Omental fat pad (tissue), 4 donors: Measurements from ENCODE around the gene COL6A2. TPM values are rescaled to one million over a fixed set of nuclear protein-coding genes. Genes with fewer than 3 reads are reported as not detected.
A peak's percentile ranks its signal among the peaks of the same experiment; 100 is the strongest.

ENCODE experiments used
- ATAC-seq: fragments of 150-250 bp; one replicate; pipeline ENCODE4 v1.9.1; 2016; ENCODE audit warnings: mild to moderate bottlenecking, moderate library complexity; ENCODE audit not compliant: low FRiP score
- DNase-seq: peaks from one replicate; pipeline ENCODE4 v3.0.0-alpha.2; 2019; ENCODE audit warnings: low spot score
- CTCF ChIP-seq, 3 donors: fragments of 450-650 bp; IDR thresholded peaks; one replicate each; pipeline ENCODE4 v1.5.1; 2016 to 2017; ENCODE audit warnings: antibody characterized with exemption in 3 of 3, mild to moderate bottlenecking in 3 of 3, moderate library complexity in 2 of 3
- total RNA-seq, 4 donors: library from RNA; depleted of rRNA; stranded (reverse); fragments of >200 nt; gene quantifications; one replicate each; pipeline ENCODE4 v1.1.0, GENCODE V29; 2016

The COL6A2 gene
- total RNA-seq, 4 donors from 2014 or later: 480 to 1,153 (median 616) TPM

- no peak for ATAC-seq
- TF ChIP-seq CTCF (IDR thresholded peaks at IDR 0.05): no peak
- no peak for DNase-seq
These were observed 31.1 kb downstream of the COL6A2 start for GRCh38 chr21:46128933-46129571.

- ATAC-seq (no peak), DNase-seq (no peak)
- no peak for TF ChIP-seq CTCF (IDR thresholded peaks at IDR 0.05)
These were observed 32.1 kb downstream of the COL6A2 start for GRCh38 chr21:46129846-46130651.

GRCh38 chr21:46130831-46131587, 33.1 kb downstream of the COL6A2 start:
- no peak for TF ChIP-seq CTCF (IDR thresholded peaks at IDR 0.05)
- ATAC-seq (peak; percentile 6), DNase-seq (no peak)

GRCh38 chr21:46131588-46131837, 33.6 kb downstream of the COL6A2 start:
- DNase-seq (no peak), ATAC-seq (no peak)
- TF ChIP-seq CTCF (IDR thresholded peaks at IDR 0.05): no peak

GRCh38 chr21:46131838-46132651, 34.1 kb downstream of the COL6A2 start:
- ATAC-seq (no peak), DNase-seq (no peak)
- TF ChIP-seq CTCF (IDR thresholded peaks at IDR 0.05): no peak

GRCh38 chr21:46135782-46136395, 38.0 kb downstream of the COL6A2 start:
- ATAC-seq (no peak), DNase-seq (no peak)
- TF ChIP-seq CTCF (IDR thresholded peaks at IDR 0.05): no peak
